ENCODE measurements around the gene PPDPF. TPM values are rescaled to one million over a fixed set of nuclear protein-coding genes. Genes with fewer than 3 reads are reported as not detected.
A peak's percentile ranks its signal among the peaks of the same experiment; 100 is the strongest.

The PPDPF gene
- total RNA-seq, 1 experiment from 2014 or later = 148 TPM

DNA sequence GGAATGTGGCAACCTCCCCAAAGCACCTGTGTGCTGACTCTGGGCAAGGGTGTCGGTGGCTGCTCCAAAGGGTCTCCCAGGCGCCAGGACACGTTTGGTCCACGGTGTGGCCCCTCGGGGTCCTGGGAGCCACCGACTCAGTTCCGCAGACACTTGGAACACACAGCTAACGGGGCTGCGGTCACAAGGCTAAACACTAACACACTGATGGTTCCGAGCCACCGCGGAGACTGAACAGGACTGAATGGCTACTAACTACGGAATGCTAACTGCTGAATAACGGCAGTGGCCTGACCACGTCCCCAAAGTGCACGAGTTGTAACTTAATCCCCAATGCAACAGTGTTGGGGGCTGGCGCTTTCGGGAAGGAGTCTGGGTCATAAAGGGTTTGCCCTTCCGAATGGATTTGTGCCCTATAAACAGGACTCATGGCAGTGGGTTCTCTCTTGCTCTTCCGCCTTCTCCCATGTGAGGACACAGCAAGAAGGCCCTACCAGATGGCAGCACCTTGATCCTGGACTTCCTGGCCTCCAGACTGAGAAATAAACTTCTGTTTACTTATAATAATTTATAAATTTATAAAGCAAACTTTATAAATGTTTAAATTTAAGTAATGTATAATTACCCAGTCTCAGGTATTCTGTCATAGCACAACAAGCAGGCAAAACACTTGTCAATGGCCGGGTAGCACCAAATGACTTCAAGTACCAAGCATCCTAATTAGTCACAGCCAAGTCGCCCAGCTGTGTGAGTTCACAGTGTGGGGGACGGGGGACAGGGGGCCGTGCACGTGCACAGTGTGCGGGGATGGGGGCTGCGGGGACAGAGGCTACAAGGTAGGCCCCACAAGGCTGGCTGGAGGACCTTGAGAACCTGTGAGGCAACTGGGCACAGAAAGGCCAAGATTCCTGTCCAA is 19.4 kb upstream of the PPDPF start:
- no TSS peak for BruUV-seq (replicated peaks)
- Histone ChIP-seq H3K9me3 (ENCODE audit: low read depth, low read length, poor library complexity, severe bottlenecking) (no peaks in the 10 kb centered on the region), H3K27me3 (replicated peaks; ENCODE audit: insufficient read depth, low read depth, low read length, poor library complexity) (peaks cover 5% of the 10 kb centered on the region), H3K27ac (ENCODE audit: low read depth, low read length, poor library complexity, severe bottlenecking) (no peak overlapping the region), H3K4me3 (ENCODE audit: low read depth, low read length, poor library complexity, severe bottlenecking) (no peak overlapping the region), H3K36me3 (ENCODE audit: insufficient read depth, low read length, poor library complexity, severe bottlenecking) (no peaks in the 10 kb centered on the region), H3K4me1 (ENCODE audit: insufficient read depth, low read length, poor library complexity, severe bottlenecking) (peaks cover 8% of the 10 kb centered on the region)
- DNase-seq (ENCODE audit: low spot score) = no peak
- no peak for TF ChIP-seq EZH2 (IDR thresholded peaks at IDR 0.05; ENCODE audit: borderline replicate concordance, low read depth, low read length, poor library complexity, severe bottlenecking)
- TF ChIP-seq, protein P1, sequence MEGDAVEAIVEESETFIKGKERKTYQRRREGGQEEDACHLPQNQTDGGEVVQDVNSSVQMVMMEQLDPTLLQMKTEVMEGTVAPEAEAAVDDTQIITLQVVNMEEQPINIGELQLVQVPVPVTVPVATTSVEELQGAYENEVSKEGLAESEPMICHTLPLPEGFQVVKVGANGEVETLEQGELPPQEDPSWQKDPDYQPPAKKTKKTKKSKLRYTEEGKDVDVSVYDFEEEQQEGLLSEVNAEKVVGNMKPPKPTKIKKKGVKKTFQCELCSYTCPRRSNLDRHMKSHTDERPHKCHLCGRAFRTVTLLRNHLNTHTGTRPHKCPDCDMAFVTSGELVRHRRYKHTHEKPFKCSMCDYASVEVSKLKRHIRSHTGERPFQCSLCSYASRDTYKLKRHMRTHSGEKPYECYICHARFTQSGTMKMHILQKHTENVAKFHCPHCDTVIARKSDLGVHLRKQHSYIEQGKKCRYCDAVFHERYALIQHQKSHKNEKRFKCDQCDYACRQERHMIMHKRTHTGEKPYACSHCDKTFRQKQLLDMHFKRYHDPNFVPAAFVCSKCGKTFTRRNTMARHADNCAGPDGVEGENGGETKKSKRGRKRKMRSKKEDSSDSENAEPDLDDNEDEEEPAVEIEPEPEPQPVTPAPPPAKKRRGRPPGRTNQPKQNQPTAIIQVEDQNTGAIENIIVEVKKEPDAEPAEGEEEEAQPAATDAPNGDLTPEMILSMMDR (conservative IDR thresholded peaks at IDR 0.05; ENCODE audit: low read depth, low read length) = no peak
- ChIA-PET CTCF (no interaction called here), POLR2A (ENCODE audit: low non-redundant PET) (no interaction called here)
- intact Hi-C loops (cut with micrococcal nuclease; ENCODE audit: unreplicated experiment) = no loop called here

DNA sequence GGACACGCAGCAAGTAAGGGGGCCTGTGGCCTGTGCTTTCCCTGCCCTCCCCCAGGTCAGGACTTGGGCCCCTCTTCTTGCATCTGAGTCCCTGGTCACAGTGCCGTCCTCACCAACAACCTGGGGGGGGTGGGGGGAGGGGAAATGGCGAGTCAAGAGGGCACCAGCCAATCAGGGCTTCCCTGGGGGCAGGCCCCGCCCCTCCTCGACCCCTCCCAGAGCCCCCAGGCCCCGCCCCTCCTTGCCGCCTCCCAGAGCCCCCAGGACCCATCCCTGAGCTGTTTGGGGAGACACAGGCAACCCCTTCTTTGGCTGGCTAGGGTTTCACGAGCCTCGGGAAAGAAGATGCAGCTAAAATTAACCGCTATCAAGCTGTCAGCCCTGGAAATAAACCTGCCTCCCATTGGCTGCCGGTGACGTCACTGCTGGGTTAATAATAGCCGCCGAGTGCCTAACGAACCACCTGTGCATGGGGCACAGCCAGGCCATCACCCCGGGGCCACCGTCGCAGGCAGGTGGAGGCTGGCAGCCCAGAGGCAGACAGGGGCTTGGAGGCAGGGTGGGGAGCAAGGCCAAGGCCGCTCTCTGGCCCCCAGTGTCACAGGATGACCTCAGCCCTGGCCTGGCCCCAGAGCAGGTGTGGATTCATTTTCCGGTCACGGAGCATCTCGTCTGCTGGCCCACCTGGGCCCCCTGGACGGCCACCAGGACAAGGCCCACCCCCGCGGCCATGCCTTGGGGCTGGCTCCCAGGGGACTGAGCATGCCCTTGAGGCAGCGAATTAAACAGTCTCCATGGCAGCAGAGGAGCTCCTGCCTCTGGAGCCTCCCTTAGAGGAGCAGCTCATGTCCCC is 18.5 kb upstream of the PPDPF start:
- peak; percentile 67 for DNase-seq (ENCODE audit: low spot score)
- H3K27me3 ChIP-seq (replicated peaks; ENCODE audit: insufficient read depth, low read depth, low read length, poor library complexity) = peaks cover 5% of the 10 kb centered on the region
- no TSS peak for BruUV-seq (replicated peaks)
- H3K36me3 ChIP-seq (ENCODE audit: insufficient read depth, low read length, poor library complexity, severe bottlenecking) = no peaks in the 10 kb centered on the region
- H3K9me3 ChIP-seq (ENCODE audit: low read depth, low read length, poor library complexity, severe bottlenecking) = no peaks in the 10 kb centered on the region
- H3K4me3 ChIP-seq (ENCODE audit: low read depth, low read length, poor library complexity, severe bottlenecking) = no peak overlapping the region
- ChIA-PET CTCF (no interaction called here), POLR2A (ENCODE audit: low non-redundant PET) (interaction anchor here (0.6 kb wide), 1 partner anchor 363 kb away, joined by 3 read pairs; the partner anchor contains the start of gene TPD52L2)
- TF ChIP-seq EZH2 (IDR thresholded peaks at IDR 0.05; ENCODE audit: borderline replicate concordance, low read depth, low read length, poor library complexity, severe bottlenecking) = no peak
- TF ChIP-seq, protein P1 (conservative IDR thresholded peaks at IDR 0.05; ENCODE audit: low read depth, low read length) = no peak
- peaks cover 8% of the 10 kb centered on the region for H3K4me1 ChIP-seq (ENCODE audit: insufficient read depth, low read length, poor library complexity, severe bottlenecking)
- H3K27ac ChIP-seq (ENCODE audit: low read depth, low read length, poor library complexity, severe bottlenecking) = no peak overlapping the region
- intact Hi-C loops (cut with micrococcal nuclease; ENCODE audit: unreplicated experiment) = no loop called here

DNA sequence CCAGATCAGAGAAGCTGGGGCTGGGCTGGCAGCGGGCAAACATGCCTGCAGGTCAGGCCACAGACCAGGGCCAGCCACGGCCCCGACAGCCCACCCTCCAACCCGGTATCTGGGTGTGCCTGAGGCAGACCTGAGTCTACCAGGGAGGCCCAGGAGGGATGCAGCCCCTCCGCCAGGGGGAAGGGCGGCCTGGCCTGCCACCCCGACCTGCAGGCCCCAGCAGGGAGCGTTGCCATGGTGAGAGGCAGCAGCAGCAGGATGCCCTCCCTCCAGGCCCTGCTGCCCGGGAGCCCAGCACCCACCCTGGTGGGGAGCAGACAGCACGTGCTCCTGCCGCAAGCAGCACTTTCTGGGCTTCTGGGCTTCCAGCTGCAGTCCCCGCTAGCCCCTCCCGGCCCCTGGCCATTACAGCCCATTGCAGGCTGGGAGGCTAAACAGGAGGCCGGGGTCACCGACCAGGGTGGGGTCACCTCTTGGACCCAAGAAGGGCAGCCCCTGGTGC is 17.8 kb upstream of the PPDPF start:
- Histone ChIP-seq H3K4me3 (ENCODE audit: low read depth, low read length, poor library complexity, severe bottlenecking) (no peak overlapping the region), H3K4me1 (ENCODE audit: insufficient read depth, low read length, poor library complexity, severe bottlenecking) (peaks cover 8% of the 10 kb centered on the region), H3K9me3 (ENCODE audit: low read depth, low read length, poor library complexity, severe bottlenecking) (no peaks in the 10 kb centered on the region), H3K27me3 (replicated peaks; ENCODE audit: insufficient read depth, low read depth, low read length, poor library complexity) (peaks cover 5% of the 10 kb centered on the region), H3K27ac (ENCODE audit: low read depth, low read length, poor library complexity, severe bottlenecking) (no peak overlapping the region), H3K36me3 (ENCODE audit: insufficient read depth, low read length, poor library complexity, severe bottlenecking) (no peaks in the 10 kb centered on the region)
- POLR2A ChIA-PET (ENCODE audit: low non-redundant PET) = no interaction called here
- no peak for DNase-seq (ENCODE audit: low spot score)
- CTCF ChIA-PET = interaction anchor here (0.6 kb wide), 1 partner anchor 617 kb away, joined by 13 read pairs; no protein-coding TSS in a partner anchor
- intact Hi-C loops (cut with micrococcal nuclease; ENCODE audit: unreplicated experiment) = no loop called here
- no peak for TF ChIP-seq EZH2 (IDR thresholded peaks at IDR 0.05; ENCODE audit: borderline replicate concordance, low read depth, low read length, poor library complexity, severe bottlenecking)
- TF ChIP-seq, protein P1 (conservative IDR thresholded peaks at IDR 0.05; ENCODE audit: low read depth, low read length) = no peak
- BruUV-seq (replicated peaks) = no TSS peak
